Transverse colon (tissue), 4 donors: ENCODE measurements around the gene SOHLH1. TPM values are rescaled to one million over a fixed set of nuclear protein-coding genes. Genes with fewer than 3 reads are reported as not detected.

ENCODE experiments used
- DNase-seq: peaks from one replicate; pipeline ENCODE4 v3.0.0-alpha.2; 2019
- H3K27ac ChIP-seq, 4 donors: fragments of 200-600 bp; sonication (generic); 2 replicates each; pipeline ENCODE4 v1.5.1; 2016 to 2018; ENCODE audit warnings: inconsistent platforms in 4 of 4
- H3K27me3 ChIP-seq: fragments of 200-600 bp; sonication (generic); 2 replicates; pipeline ENCODE4 v1.5.1; 2017; ENCODE audit warnings: inconsistent platforms
- H3K36me3 ChIP-seq, 4 donors: fragments of 200-600 bp; sonication (generic); 2 replicates each; pipeline ENCODE4 v1.5.1; 2017 to 2019; ENCODE audit warnings: inconsistent platforms in 4 of 4
- H3K4me1 ChIP-seq, 4 donors: fragments of 200-600 bp; sonication (generic); 2 replicates each; pipeline ENCODE4 v1.5.1; 2017 to 2020; ENCODE audit warnings: inconsistent platforms in 4 of 4
- H3K4me3 ChIP-seq, 4 donors: fragments of 200-600 bp; sonication (generic); 1 replicate in 1 of 4; 2 replicates in 3 of 4; pipeline versions ENCODE4 v1.5.1 to v1.6.1; 2017 to 2019; ENCODE audit warnings: inconsistent platforms in 4 of 4
- H3K9me3 ChIP-seq, 2 donors: fragments of 200-600 bp; sonication (generic); 2 replicates each; pipeline ENCODE4 v1.5.1; 2017 to 2019; ENCODE audit warnings: inconsistent platforms in 2 of 2
- CTCF ChIP-seq, 5 experiments: fragments of 200-600 bp in 3 of 5; fragments of 450-650 bp in 2 of 5; sonication (generic) in 3 of 5; IDR thresholded peaks; 1 replicate in 2 of 5; 2 replicates in 3 of 5; pipeline ENCODE4 v1.5.1; 2016 to 2017; ENCODE audit warnings: antibody characterized with exemption in 5 of 5, inconsistent platforms in 3 of 5, mild to moderate bottlenecking in 2 of 5, moderate library complexity in 1 of 5
- EP300 ChIP-seq: sonication (generic); formaldehyde crosslinking; IDR thresholded peaks from one replicate; pipeline ENCODE4 v1.6.1; 2017; ENCODE audit warnings: antibody characterized with exemption, low read depth
- POLR2A ChIP-seq: fragments of 450-650 bp; IDR thresholded peaks from one replicate; pipeline ENCODE4 v1.6.1; 2016; ENCODE audit warnings: antibody characterized with exemption, mild to moderate bottlenecking, moderate library complexity
- POLR2AphosphoS5 ChIP-seq, 3 donors: sonication (generic); formaldehyde crosslinking; IDR thresholded peaks; one replicate each; pipeline ENCODE4 v1.6.1; 2016; ENCODE audit warnings: antibody characterized with exemption in 3 of 3
- WGBS, 2 donors: methylation state at CpG; one replicate each; pipeline ENCODE4 v1.1.5; 2018; ENCODE audit warnings: low coverage in 1 of 2; 5-methylcytosine and 5-hydroxymethylcytosine counted together
- in situ Hi-C, 4 donors: fragments of 200-750 bp; cut with MboI; loops; one replicate each; pipeline versions ENCODE4 v1.15.0 to v1.15.1; 2017; ENCODE audit warnings: low sequenced_read_pairs in 3 of 4, low pct_ligation_motif_present in 1 of 4, low pct_unique_long_range_greater_than_20kb in 1 of 4
- intact Hi-C: fragments of 100-400 bp; cut with DNase I; formaldehyde crosslinking; loops from one replicate; pipeline ENCODE4 v1.15.1; 2023; ENCODE audit warnings: low total_unique reads
- total RNA-seq, 4 donors: library from RNA; depleted of rRNA; stranded (reverse); fragments of >200 nt; gene quantifications; one replicate each; pipeline ENCODE4 v1.1.0, GENCODE V29; 2016

SOHLH1 gene
- total RNA-seq, 4 donors from 2014 or later, result not detected

- Histone ChIP-seq H3K4me3 (no peak overlapping the region), H3K36me3 (no peaks in the 10 kb centered on the region), H3K27me3 (no peaks in the 10 kb centered on the region), H3K4me1 (no peaks in the 10 kb centered on the region), H3K9me3 (no peaks in the 10 kb centered on the region), H3K27ac (no peak overlapping the region)
- 73% methylated on average over 16 of the region's 16 CpGs; no CpG with 5 or more reads in 1 of the 2 donors for WGBS, 2 donors
- no peak for TF ChIP-seq POLR2A
- TF ChIP-seq POLR2AphosphoS5 (IDR thresholded peaks at IDR 0.05), result no peak
- no peak for TF ChIP-seq EP300
- TF ChIP-seq CTCF (IDR thresholded peaks at IDR 0.05), result no peak
- intact Hi-C loops (no loop called here), in situ Hi-C loops (no loop called here)
- no peak for DNase-seq
Measured at GRCh38 chr9:135693265-135693664, 6.0 kb downstream of the SOHLH1 start.

GRCh38 chr9:135692410-135692809, 6.9 kb downstream of the SOHLH1 start:
- no peaks in the 10 kb centered on the region for H3K36me3 ChIP-seq
- H3K4me3 ChIP-seq, result no peak overlapping the region
- TF ChIP-seq CTCF (IDR thresholded peaks at IDR 0.05) (no peak), POLR2A (no peak), POLR2AphosphoS5 (IDR thresholded peaks at IDR 0.05) (no peak), EP300 (no peak)
- no peaks in the 10 kb centered on the region for H3K4me1 ChIP-seq
- DNase-seq, result no peak
- WGBS, 2 donors, result 80% methylated on average over 11 of the region's 11 CpGs; no CpG with 5 or more reads in 1 of the 2 donors
- in situ Hi-C loops, result no loop called here
- intact Hi-C loops, result no loop called here
- no peak overlapping the region for H3K27ac ChIP-seq
- no peaks in the 10 kb centered on the region for H3K27me3 ChIP-seq
- H3K9me3 ChIP-seq, result no peaks in the 10 kb centered on the region

- DNase-seq, result no peak
- H3K4me3 ChIP-seq, result no peak overlapping the region
- intact Hi-C loops, result no loop called here
- no peak overlapping the region for H3K27ac ChIP-seq
- in situ Hi-C loops, result no loop called here
- no peaks in the 10 kb centered on the region for H3K9me3 ChIP-seq
- no peaks in the 10 kb centered on the region for H3K27me3 ChIP-seq
- 90 to 100% methylated on average over 1 to 19 of the region's 19 CpGs for WGBS, 2 donors
- H3K4me1 ChIP-seq, result no peaks in the 10 kb centered on the region
- no peak for TF ChIP-seq EP300
- no peak for TF ChIP-seq CTCF (IDR thresholded peaks at IDR 0.05)
- TF ChIP-seq POLR2AphosphoS5 (IDR thresholded peaks at IDR 0.05), result no peak
- TF ChIP-seq POLR2A, result no peak
- no peaks in the 10 kb centered on the region for H3K36me3 ChIP-seq
Measured at GRCh38 chr9:135690836-135691570, 8.3 kb downstream of the SOHLH1 start.

GRCh38 chr9:135689011-135689410, 10.3 kb downstream of the SOHLH1 start:
- H3K4me3 ChIP-seq, result no peak overlapping the region
- intact Hi-C loops, result no loop called here
- H3K36me3 ChIP-seq, result no peaks in the 10 kb centered on the region
- no peaks in the 10 kb centered on the region for H3K9me3 ChIP-seq
- no peak for DNase-seq
- TF ChIP-seq POLR2AphosphoS5 (IDR thresholded peaks at IDR 0.05) (no peak), POLR2A (no peak), EP300 (no peak), CTCF (IDR thresholded peaks at IDR 0.05) (no peak)
- peaks cover 4% of the 10 kb centered on the region for H3K27me3 ChIP-seq
- no peak overlapping the region for H3K27ac ChIP-seq
- in situ Hi-C loops, result no loop called here
- 83% methylated on average over 10 of the region's 10 CpGs; no CpG with 5 or more reads in 1 of the 2 donors for WGBS, 2 donors
- no peaks in the 10 kb centered on the region for H3K4me1 ChIP-seq
